ENCODE data around the gene NR1D2.

Gene NR1D2

GRCh38 chr3:24012589-24013269, 67.6 kb downstream of the NR1D2 start:
- H3K4me1 ChIP-seq, result no peaks in the 10 kb centered on the region
- H3K36me3 ChIP-seq, result no peaks in the 10 kb centered on the region
- DNase-seq, result no peak
- H3K9me3 ChIP-seq, result no peaks in the 10 kb centered on the region
- H3K4me3 ChIP-seq (ENCODE audit: low read depth, low read length), result no peak overlapping the region
- H3K27me3 ChIP-seq, result no peaks in the 10 kb centered on the region
- TF ChIP-seq, protein P1, sequence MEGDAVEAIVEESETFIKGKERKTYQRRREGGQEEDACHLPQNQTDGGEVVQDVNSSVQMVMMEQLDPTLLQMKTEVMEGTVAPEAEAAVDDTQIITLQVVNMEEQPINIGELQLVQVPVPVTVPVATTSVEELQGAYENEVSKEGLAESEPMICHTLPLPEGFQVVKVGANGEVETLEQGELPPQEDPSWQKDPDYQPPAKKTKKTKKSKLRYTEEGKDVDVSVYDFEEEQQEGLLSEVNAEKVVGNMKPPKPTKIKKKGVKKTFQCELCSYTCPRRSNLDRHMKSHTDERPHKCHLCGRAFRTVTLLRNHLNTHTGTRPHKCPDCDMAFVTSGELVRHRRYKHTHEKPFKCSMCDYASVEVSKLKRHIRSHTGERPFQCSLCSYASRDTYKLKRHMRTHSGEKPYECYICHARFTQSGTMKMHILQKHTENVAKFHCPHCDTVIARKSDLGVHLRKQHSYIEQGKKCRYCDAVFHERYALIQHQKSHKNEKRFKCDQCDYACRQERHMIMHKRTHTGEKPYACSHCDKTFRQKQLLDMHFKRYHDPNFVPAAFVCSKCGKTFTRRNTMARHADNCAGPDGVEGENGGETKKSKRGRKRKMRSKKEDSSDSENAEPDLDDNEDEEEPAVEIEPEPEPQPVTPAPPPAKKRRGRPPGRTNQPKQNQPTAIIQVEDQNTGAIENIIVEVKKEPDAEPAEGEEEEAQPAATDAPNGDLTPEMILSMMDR (IDR thresholded peaks at IDR 0.05; ENCODE audit: low read depth, low read length), result no peak

DNA sequence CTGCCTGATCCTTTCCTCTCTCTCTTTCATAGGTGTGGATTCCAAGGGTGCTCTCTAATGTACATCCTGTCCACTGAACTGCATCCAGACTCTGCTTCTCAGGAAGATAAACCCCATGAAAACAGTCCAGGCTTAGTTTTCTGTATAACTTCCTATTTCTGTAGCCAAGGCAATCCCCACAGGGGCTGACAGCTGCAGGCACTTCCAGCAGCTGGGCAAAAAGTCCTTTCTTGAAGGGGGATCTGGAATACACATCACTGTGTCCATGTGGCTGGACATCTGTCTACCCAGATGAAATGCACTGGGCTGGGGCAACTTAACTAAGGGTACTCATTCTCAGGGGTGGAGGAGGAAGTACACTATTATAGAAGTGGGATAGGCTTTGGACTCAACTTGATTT, 72.2 kb downstream of the NR1D2 start:
- TF ChIP-seq, protein P1 (IDR thresholded peaks at IDR 0.05; ENCODE audit: low read depth, low read length), result no peak
- Histone ChIP-seq H3K4me3 (ENCODE audit: low read depth, low read length) (no peak overlapping the region), H3K27me3 (no peaks in the 10 kb centered on the region), H3K9me3 (no peaks in the 10 kb centered on the region), H3K4me1 (no peaks in the 10 kb centered on the region), H3K36me3 (no peaks in the 10 kb centered on the region)
- DNase-seq, result no peak

- no peaks in the 10 kb centered on the region for H3K9me3 ChIP-seq
These were observed 73.9 kb downstream of the NR1D2 start for GRCh38 chr3:24018784-24019570.

DNA sequence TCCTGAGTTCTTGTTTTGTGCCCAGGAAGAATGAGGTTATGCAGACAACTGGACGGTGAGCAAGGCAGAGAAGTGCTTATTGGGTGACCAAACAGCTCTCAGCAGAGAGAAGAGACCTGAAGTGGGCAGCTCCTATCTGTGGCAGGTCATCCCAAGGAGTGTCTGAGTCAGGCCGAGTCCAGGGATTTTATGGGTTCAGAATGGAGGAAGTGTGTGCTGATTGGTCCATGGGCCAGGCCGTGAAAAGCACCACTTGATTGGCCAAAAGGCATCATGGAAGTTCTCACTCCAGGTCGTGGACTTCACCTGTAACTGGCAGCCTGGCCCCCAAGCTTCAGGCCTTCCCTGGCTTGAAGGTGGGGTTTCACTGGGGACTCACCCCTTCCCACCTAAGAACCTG, 74.5 kb downstream of the NR1D2 start:
- H3K9me3 ChIP-seq, result no peaks in the 10 kb centered on the region
- no peaks in the 10 kb centered on the region for H3K27me3 ChIP-seq
- DNase-seq, result no peak
- TF ChIP-seq, protein P1 (IDR thresholded peaks at IDR 0.05; ENCODE audit: low read depth, low read length), result no peak
- H3K4me3 ChIP-seq (ENCODE audit: low read depth, low read length), result no peak overlapping the region
- no peaks in the 10 kb centered on the region for H3K36me3 ChIP-seq
- H3K4me1 ChIP-seq, result no peaks in the 10 kb centered on the region

More at GRCh38 chr3:24018784-24019570, 73.9 kb downstream of the NR1D2 start:
- Histone ChIP-seq H3K4me1 (no peaks in the 10 kb centered on the region), H3K36me3 (no peaks in the 10 kb centered on the region), H3K27me3 (no peaks in the 10 kb centered on the region), H3K4me3 (ENCODE audit: low read depth, low read length) (no peak overlapping the region)
- TF ChIP-seq, protein P1 (IDR thresholded peaks at IDR 0.05; ENCODE audit: low read depth, low read length), result no peak
- no peak for DNase-seq

DNA sequence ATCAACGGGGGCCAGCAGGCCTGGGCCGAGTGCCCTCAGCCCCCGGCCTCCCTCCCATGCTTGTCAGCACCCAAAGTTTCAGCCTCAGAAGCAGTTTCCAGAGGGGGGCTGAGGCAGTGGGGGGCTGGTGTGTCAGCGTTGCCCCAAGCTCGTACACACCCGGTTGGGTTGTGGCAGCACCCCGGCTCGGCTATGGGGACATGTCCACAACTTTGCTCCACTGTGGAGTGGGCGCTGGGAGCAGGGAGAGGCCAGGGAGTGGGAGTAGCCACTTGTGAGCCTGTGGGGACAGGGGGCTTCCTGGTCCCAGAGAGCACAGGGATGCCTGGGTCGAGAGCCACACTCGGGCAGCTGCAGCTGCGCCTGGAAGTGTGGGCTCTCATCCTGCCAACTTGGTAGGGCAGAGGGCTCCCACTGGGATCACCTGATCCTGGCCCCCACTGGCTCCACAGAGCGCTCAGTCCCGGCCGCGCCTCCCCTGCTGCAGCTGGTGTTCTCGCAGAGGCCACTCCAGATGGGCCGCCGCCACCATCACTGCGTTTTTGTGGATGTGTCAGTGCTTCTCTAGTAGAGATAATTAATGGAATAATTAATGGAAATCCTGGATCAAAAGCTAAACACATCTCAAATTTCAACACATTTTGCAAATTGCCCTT, 75.1 kb downstream of the NR1D2 start:
- H3K4me1 ChIP-seq, result no peaks in the 10 kb centered on the region
- H3K4me3 ChIP-seq (ENCODE audit: low read depth, low read length), result no peak overlapping the region
- no peaks in the 10 kb centered on the region for H3K9me3 ChIP-seq
- no peaks in the 10 kb centered on the region for H3K36me3 ChIP-seq
- no peak for DNase-seq
- TF ChIP-seq, protein P1 (IDR thresholded peaks at IDR 0.05; ENCODE audit: low read depth, low read length), result no peak
- H3K27me3 ChIP-seq, result no peaks in the 10 kb centered on the region

All from BE2C (cell line).